Neural cell (in vitro differentiated cells): ENCODE results near the gene SLC25A21.

Experiments
- POLR2AphosphoS5 ChIP-seq: IDR thresholded peaks from 2 replicates; pipeline ENCODE4 v1.6.1; 2012
- REST ChIP-seq: IDR thresholded peaks from 2 replicates; pipeline ENCODE4 v1.6.1; 2012; ENCODE audit warnings: borderline replicate concordance
- TF ChIP-seq, protein P1 (sequence below): fragments of 450-650 bp; IDR thresholded peaks from 2 replicates; pipeline ENCODE4 v1.5.1; 2014; ENCODE audit warnings: antibody characterized with exemption, mild to moderate bottlenecking, moderate library complexity; ENCODE audit not compliant: poor library complexity, severe bottlenecking

GRCh38 chr14:37032863-37033262 lies 139.5 kb downstream of the SLC25A21 start:
- TF ChIP-seq POLR2AphosphoS5 (no peak), REST (no peak)
- TF ChIP-seq, protein P1, sequence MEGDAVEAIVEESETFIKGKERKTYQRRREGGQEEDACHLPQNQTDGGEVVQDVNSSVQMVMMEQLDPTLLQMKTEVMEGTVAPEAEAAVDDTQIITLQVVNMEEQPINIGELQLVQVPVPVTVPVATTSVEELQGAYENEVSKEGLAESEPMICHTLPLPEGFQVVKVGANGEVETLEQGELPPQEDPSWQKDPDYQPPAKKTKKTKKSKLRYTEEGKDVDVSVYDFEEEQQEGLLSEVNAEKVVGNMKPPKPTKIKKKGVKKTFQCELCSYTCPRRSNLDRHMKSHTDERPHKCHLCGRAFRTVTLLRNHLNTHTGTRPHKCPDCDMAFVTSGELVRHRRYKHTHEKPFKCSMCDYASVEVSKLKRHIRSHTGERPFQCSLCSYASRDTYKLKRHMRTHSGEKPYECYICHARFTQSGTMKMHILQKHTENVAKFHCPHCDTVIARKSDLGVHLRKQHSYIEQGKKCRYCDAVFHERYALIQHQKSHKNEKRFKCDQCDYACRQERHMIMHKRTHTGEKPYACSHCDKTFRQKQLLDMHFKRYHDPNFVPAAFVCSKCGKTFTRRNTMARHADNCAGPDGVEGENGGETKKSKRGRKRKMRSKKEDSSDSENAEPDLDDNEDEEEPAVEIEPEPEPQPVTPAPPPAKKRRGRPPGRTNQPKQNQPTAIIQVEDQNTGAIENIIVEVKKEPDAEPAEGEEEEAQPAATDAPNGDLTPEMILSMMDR, result no peak
